HG02870 (cell line): ENCODE measurements around the gene TEX26.
A peak's percentile ranks its signal among the peaks of the same experiment; 100 is the strongest.

Experiments used
- ATAC-seq: cut with Tn5 transposase; IDR thresholded peaks from one replicate; pipeline ENCODE4 v1.9.1; 2021; ENCODE audit warnings: mild to moderate bottlenecking, moderate library complexity; ENCODE audit not compliant: unreplicated experiment

TEX26 gene

DNA sequence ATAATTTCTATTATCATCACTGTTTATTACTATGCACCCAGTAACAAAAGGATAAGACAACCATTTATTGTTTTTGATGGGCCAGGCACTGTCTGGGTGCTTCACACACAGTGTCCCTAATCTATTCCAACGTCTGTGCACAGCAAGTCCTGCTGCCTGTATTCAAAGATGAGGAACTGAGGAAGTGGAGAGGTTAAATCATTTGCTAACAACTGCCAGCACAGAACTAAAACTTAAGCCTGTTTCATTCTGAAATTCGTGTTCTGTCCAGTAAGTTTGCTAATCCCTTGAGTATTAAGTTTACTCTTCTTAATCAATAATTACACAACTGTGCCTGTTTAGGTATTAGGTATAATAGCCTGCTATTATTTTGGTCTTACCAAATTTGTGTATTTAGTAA lies 41.9 kb downstream of the TEX26 start:
- ATAC-seq = no peak

- no peak for ATAC-seq
Measured at GRCh38 chr13:30976025-30976424, 43.6 kb downstream of the TEX26 start.

DNA sequence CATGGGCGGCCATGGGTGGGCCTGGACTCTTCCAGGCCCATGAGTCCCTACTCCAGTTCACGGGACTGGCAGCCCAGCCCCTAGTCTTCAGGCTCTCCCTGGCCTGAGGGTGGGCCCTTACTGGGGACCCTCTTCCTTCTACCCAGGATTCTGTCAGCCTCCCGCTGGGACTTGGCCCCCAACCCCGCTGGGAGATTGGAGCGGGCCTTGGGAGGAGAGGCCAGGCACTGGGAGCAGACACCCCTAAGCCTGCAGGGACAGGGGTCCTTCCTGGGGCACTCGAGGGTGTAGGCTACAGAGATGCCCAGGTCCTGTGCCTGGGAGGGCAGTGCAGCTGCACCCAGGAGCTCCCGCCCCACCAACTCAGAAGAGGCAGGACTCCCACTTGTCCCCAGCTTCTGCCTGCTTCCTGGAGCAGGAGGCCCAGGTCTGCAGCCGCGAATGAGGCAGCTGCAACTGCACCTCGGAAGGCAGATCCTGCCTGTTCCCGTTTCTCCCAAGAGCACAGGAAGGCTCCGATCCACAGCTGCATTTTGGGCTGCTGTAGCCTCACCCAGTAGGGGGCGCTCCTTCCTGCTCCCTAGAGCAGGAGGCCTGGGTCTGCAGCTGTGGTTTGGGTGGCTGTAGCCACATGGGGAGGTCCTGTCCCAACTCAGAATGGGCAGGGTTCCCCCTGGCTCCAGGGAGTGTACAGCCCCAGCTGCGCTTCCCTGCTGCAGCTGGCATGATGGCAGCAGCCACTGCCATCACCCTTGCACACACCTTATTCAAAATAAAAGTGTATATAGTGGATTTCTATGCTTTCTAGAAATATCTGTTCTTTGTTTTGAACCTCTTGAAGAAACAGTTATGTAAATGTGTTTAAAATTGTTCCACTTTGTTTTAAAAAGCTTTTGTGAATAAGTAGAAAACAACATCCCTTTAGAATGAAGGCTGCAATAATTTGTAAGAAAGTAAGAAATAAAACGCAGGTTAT lies 46.8 kb downstream of the TEX26 start:
- ATAC-seq = no peak

- no peak for ATAC-seq
Measured at GRCh38 chr13:30982506-30982905, 50.0 kb downstream of the TEX26 start.

DNA sequence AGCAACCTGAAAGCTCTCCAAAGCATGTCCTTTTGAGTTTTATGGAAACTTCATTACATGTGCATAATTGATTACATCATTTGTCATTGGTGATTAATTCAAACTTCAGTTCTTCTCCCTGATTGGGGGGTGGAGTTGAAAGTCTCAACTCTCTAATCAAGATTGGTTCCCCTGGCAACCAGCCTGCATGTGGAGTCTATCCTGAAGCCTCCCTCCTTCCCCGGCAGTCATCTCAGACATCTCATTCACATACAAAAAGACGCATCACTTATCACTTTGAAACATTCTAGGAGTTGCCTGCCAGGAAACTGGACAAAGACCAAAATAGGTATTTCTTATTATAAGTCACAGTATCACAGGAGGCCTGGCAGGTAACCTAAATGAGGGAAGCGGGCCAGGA lies 50.5 kb downstream of the TEX26 start:
- ATAC-seq = no peak

DNA sequence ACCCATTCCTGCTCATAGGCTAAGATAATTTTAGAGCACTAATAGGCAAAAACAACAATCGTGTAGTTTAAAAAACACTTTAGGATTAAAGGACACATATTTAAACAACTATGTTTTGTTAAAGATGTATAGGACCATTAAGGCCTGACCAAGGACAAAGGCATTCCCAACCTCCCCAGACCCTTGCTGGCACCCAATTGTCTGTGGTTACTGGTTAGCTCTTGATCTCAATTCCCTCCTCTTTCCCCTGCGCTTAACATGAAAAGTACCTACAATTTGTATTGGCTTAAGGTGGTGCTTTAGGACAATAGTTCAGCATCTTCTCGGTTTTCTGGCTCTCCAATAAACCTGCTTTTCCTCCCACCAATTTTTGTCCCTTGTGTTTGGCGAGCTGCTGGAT lies 51.0 kb downstream of the TEX26 start:
- ATAC-seq = no peak

DNA sequence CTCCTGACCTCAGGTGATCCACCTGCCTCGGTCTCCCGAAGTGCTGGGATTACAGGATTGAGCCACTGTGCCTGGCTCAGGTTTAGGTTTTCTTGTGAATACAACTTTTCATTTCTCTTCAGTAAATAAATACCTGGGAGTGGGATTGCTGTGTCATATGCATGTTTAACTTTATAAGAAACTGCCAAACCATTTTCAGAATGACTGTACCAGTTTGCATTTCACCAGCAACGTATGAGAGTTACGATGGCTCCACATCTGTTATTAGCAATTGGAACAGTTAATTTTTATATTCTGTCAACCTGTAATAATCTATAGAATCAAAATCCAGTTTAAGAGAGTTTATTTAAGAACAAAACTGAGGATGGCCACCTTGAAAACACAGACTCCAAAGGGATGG lies 52.2 kb downstream of the TEX26 start:
- ATAC-seq = peak; percentile 75

GRCh38 chr13:30985637-30986205 lies 53.3 kb downstream of the TEX26 start:
- no peak for ATAC-seq

DNA sequence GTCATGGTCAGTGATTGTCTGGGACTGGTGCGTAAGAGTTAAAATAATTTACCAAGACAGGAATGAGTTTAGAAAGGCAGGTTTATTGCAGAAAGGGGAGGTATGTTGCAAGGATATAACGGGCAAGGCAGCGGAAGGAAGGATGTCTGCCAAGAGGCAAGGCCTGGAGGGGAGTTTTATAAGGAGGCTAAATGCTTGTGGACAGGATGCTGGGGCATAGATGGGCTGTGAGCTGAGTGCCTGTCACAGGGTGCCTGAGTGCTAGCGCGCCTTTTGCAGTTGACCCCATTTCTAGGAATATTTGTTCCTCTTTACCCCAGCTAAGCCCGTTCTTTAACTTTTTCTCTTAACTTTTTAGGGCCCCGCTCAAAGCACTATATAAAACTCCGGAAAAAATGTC lies 58.7 kb downstream of the TEX26 start:
- ATAC-seq = no peak

- ATAC-seq = no peak
Measured at GRCh38 chr13:30991922-30992321, 59.5 kb downstream of the TEX26 start.

GRCh38 chr13:30995331-30995730 lies 62.9 kb downstream of the TEX26 start:
- no peak for ATAC-seq

DNA sequence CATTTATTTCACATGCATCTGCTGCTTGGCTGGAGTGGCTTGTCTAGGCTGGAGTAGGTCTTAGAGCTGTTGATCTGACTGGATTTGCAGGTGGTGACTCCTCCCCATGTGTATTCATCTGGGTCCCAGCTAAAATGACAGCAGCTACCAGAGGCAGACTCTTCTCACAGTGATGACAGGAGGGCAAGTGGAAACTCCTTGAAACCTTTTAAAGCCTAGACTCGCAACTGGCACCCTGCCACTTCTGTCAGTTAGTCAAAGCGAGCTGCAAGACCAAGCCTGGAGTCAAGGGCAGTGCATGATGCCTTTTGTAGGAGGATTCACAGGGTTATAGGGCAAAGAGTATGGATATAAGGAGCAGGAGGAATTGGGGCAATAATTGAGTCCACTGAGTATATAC lies 65.2 kb downstream of the TEX26 start:
- no peak for ATAC-seq

DNA sequence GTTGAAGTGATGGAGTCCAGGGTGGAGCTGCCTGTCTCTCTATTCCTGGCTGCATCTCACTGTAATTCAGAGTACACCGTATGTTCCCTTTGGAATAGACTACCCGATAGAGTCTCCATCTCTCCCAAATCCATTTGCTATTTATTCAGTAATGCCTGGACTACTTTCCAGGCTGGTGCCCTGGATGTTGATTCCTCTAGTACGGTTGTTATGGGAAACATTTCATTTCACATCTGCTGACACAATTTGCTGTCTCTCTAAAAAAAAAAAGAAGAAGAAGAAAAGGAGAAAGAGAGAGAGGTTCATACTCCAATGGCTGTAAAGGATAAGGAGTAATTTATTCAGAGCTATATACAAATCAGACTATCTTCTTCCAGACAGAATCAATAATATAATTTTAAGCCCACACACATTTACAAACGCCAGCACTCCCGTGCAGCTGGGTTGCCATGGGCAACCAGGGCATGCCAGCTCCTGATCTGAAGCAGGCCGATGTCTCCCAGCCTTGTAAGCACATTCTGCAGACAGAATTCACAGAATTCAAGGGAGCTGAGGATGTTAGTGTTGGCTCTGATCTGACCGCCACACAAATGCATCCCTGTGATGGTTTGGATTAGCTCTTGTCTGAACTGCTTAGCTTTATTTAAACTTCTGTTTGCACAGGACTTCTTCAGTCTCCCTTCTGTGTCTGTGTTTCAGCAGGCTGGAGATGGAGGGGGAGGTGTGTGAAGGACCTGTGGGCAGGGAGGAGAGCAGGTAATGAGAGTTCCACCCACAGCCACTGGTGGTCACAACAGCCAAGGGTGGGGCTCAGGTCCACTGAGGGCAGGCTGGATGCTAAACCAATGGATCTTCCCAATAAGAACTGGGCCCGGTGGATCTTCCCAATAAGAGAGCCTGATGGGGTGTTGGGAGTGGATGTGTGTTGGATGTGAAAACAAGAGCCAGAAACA lies 66.0 kb downstream of the TEX26 start:
- no peak for ATAC-seq

GRCh38 chr13:31000889-31001288 lies 68.4 kb downstream of the TEX26 start:
- ATAC-seq = no peak

GRCh38 chr13:31001647-31002046 lies 69.2 kb downstream of the TEX26 start:
- ATAC-seq = no peak

GRCh38 chr13:31005066-31005465 lies 72.6 kb downstream of the TEX26 start:
- no peak for ATAC-seq

GRCh38 chr13:31007417-31007816 lies 75.0 kb downstream of the TEX26 start:
- ATAC-seq = no peak

DNA sequence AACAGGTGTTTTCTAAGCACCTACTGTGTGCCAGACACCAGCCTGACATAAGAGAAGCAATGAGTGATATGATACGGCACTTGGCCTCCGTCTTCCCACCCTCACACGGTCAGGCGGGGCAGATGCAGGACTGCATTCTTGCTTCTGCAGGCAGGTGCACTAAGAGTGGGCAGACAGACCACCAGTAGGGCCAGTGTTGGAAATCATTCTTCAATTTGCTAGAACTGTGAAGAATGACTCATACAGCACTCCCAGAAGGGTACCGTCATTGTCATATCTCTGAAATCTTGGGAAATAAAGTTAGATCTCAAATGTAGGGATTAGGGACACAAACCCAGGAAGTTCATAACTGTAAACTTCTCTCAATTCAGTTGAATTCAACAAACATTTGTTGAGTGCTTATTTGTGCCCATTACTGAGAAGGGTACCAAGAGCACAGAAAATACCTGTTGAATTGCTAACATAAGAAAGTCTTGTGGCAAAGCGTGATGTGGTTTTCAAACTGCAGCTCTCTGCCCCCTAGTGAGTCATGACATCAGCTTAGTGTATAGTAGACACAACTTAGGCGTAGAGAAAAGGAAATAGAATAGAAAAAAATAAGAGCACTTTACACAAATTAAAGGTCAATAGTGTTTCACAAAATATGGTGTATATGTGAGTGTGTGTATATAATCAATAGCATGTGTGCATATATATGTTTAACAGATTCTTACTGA lies 76.1 kb downstream of the TEX26 start:
- no peak for ATAC-seq

DNA sequence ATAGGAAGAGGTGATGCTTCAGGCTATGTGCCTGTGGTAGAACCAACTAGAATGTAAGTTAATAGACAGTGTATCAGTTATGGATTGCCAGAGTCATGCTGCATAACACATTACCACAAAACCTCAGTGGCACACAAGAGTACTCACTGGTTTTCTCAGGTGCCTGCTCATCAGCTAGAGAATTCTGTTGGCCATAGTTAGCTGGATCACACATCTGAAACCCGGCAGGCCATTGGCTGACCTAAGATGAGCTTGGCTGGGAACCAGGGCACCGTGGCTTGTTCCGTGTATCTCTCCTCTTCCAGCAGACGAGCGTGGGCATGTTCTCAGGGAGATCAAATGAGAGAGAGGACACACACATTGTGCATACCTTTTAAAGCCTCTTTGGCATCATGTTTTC lies 76.7 kb downstream of the TEX26 start:
- ATAC-seq = no peak

- ATAC-seq = no peak
Measured at GRCh38 chr13:31010296-31010695, 77.8 kb downstream of the TEX26 start.
